ENCODE measurements around the gene DRAM1. TPM values are rescaled to one million over a fixed set of nuclear protein-coding genes. Genes with fewer than 3 reads are reported as not detected.

Gene DRAM1
- polyA plus RNA-seq, 2 of the 4 experiments (the other 2 are of a cell fraction), result 28.0 to 39.1 TPM

- H3K4me1 ChIP-seq, result no peaks in the 10 kb centered on the region
- no peak overlapping the region for H3K27ac ChIP-seq
- 21% methylated on average over 1 of the region's 1 CpG for WGBS (ENCODE audit: missing lambda C conversion rate)
- H3K9me3 ChIP-seq, result no peaks in the 10 kb centered on the region
- CTCF ChIA-PET, result interaction anchor here (1.1 to 1.2 kb wide), 3 partner anchors 10 to 850 kb away, joined by 3 read pairs; no protein-coding TSS in a partner anchor
- ATAC-seq, result no peak
- DNase-seq (ENCODE audit: low read depth in 1 of 2, low spot score in 1 of 2), result no peak
- H3K4me3 ChIP-seq, result no peak overlapping the region
- TF ChIP-seq RFX5 (IDR thresholded peaks at IDR 0.05) (no peak), NR3C1 (IDR thresholded peaks at IDR 0.05) (no peak), CTCF (IDR thresholded peaks at IDR 0.05) (no peak), MAX (IDR thresholded peaks at IDR 0.05) (no peak), HOXA7 (CRISPR knock-in tag; IDR thresholded peaks at IDR 0.05) (no peak), HOXB13 (CRISPR knock-in tag; IDR thresholded peaks at IDR 0.05; ENCODE audit: low read depth) (no peak), JUN (IDR thresholded peaks at IDR 0.05) (no peak), MYC (IDR thresholded peaks at IDR 0.05; ENCODE audit: borderline replicate concordance, low read length) (no peak)
- FAIRE-seq, result peak; percentile 49
- POLR2A ChIA-PET, result no interaction called here
- no peak overlapping the region for H3K4me2 ChIP-seq
These were observed 89.1 kb downstream of the DRAM1 start for GRCh38 chr12:101966496-101966895.

- H3K4me2 ChIP-seq, result no peak overlapping the region
- FAIRE-seq, result no peak
These were observed 90.1 kb downstream of the DRAM1 start for GRCh38 chr12:101967506-101967905.

GRCh38 chr12:101968770-101969169 lies 91.4 kb downstream of the DRAM1 start:
- DNase-seq (ENCODE audit: low read depth in 1 of 2, low spot score in 1 of 2) (no peak), FAIRE-seq (no peak), ATAC-seq (no peak)
- H3K27ac ChIP-seq, result no peak overlapping the region
- ChIA-PET CTCF (interaction anchor here (0.6 kb wide), 2 partner anchors 71 to 1086 kb away, joined by 4 read pairs; no protein-coding TSS in a partner anchor), POLR2A (no interaction called here)
- no peak for TF ChIP-seq RARB (CRISPR knock-in tag; IDR thresholded peaks at IDR 0.05)
- no peak for TF ChIP-seq ATOH8 (CRISPR knock-in tag; IDR thresholded peaks at IDR 0.05; ENCODE audit: low read depth)
- no peak for TF ChIP-seq BHLHE40 (IDR thresholded peaks at IDR 0.05; ENCODE audit: low read depth, low read length)
- TF ChIP-seq MAZ (IDR thresholded peaks at IDR 0.05; ENCODE audit: borderline replicate concordance, low read depth, low read length), result no peak
- no peak for TF ChIP-seq CHD4 (IDR thresholded peaks at IDR 0.05; ENCODE audit: borderline replicate concordance)
- no peak for TF ChIP-seq NPAS2 (CRISPR knock-in tag; IDR thresholded peaks at IDR 0.05; ENCODE audit: borderline replicate concordance)
- no peak for TF ChIP-seq NR3C1 (IDR thresholded peaks at IDR 0.05)
- no peak for TF ChIP-seq NFE2L2 (conservative IDR thresholded peaks at IDR 0.05; ENCODE audit: low read length)
- no peak for TF ChIP-seq ZNF302 (CRISPR knock-in tag; IDR thresholded peaks at IDR 0.05)
- no peak for TF ChIP-seq HES2 (IDR thresholded peaks at IDR 0.05)
- no peak for TF ChIP-seq EHF (CRISPR knock-in tag; IDR thresholded peaks at IDR 0.05)
- TF ChIP-seq RNF2 (IDR thresholded peaks at IDR 0.05; ENCODE audit: borderline replicate concordance, low read depth), result no peak
- no peak for TF ChIP-seq EP300 (IDR thresholded peaks at IDR 0.05)
- no peak for TF ChIP-seq HOXA7 (CRISPR knock-in tag; IDR thresholded peaks at IDR 0.05)
- no peak for TF ChIP-seq KDM1A (IDR thresholded peaks at IDR 0.05; ENCODE audit: low read depth)
- TF ChIP-seq ZFP36 (IDR thresholded peaks at IDR 0.05; ENCODE audit: borderline replicate concordance, partially characterized antibody), result no peak
- 0% methylated on average over 1 of the region's 1 CpG for WGBS (ENCODE audit: missing lambda C conversion rate)
- H3K4me1 ChIP-seq, result no peaks in the 10 kb centered on the region
- H3K4me3 ChIP-seq, result no peak overlapping the region
- H3K4me2 ChIP-seq, result no peak overlapping the region
- H3K9me3 ChIP-seq, result no peaks in the 10 kb centered on the region

More at GRCh38 chr12:101967506-101967905, 90.1 kb downstream of the DRAM1 start:
- TF ChIP-seq JUNB (IDR thresholded peaks at IDR 0.05) (no peak), RARB (CRISPR knock-in tag; IDR thresholded peaks at IDR 0.05) (no peak), MAFK (IDR thresholded peaks at IDR 0.05; ENCODE audit: partially characterized antibody) (no peak), EP300 (IDR thresholded peaks at IDR 0.05) (no peak), GATA3 (IDR thresholded peaks at IDR 0.05; ENCODE audit: borderline replicate concordance) (no peak), POLR2AphosphoS2 (conservative IDR thresholded peaks at IDR 0.05; ENCODE audit: low read length) (no peak), TP53 (CRISPR knock-in tag; IDR thresholded peaks at IDR 0.05) (no peak), PBX3 (IDR thresholded peaks at IDR 0.05) (no peak), RAD21 (conservative IDR thresholded peaks at IDR 0.05 in 1 of 2, IDR thresholded peaks at IDR 0.05 in 1 of 2) (no peak), KDM5A (IDR thresholded peaks at IDR 0.05) (no peak), TFCP2L1 (CRISPR knock-in tag; IDR thresholded peaks at IDR 0.05) (no peak), CBX8 (IDR thresholded peaks at IDR 0.05) (no peak)
- ChIA-PET CTCF (interaction anchor here (1.0 to 1.2 kb wide), 2 partner anchors 11 to 40 kb away, joined by 3 read pairs; no protein-coding TSS in a partner anchor), POLR2A (no interaction called here)
- no peak for ATAC-seq
- 45% methylated on average over 4 of the region's 4 CpGs for WGBS (ENCODE audit: missing lambda C conversion rate)
- H3K9me3 ChIP-seq, result no peaks in the 10 kb centered on the region
- no peak overlapping the region for H3K4me3 ChIP-seq
- H3K4me1 ChIP-seq, result no peaks in the 10 kb centered on the region
- no peak for DNase-seq (ENCODE audit: low read depth in 1 of 2, low spot score in 1 of 2)
- H3K27ac ChIP-seq, result no peak overlapping the region

Measured in A549 (cell line).